Activated naive CD8-positive, alpha-beta T cell treated with anti-CD3 and anti-CD28 coated beads, Interleukin-2, amount 10 ng/mL, durations not matched to agents 7 days and 5 days (primary cell): ENCODE measurements around the gene CBX3. TPM values are rescaled to one million over a fixed set of nuclear protein-coding genes. Genes with fewer than 3 reads are reported as not detected.
"Not testable (repeated sequence)": the region's sequence is repeated elsewhere in the genome, so short reads cannot be mapped to it uniquely, and the experiment has no call there.

Source experiments
- ATAC-seq: fragments of 150-1000 bp; cut with Tn5 transposase; one replicate; pipeline ENCODE4 v1.10.0; 2021; ENCODE audit warnings: low read depth, moderate library complexity
- POLR2A ChIA-PET: fragments of 350-600 bp; sonication (Branson Sonifier 250); formaldehyde crosslinking; loops from one replicate; lab custom pipeline; 2021; ENCODE audit warnings: antibody characterized with exemption; lab: Charles Lee
- DNase-seq: peaks from one replicate; pipeline ENCODE4 v3.0.0; 2021
- H3K27ac Mint-ChIP-seq: one replicate; pipeline ENCODE4 v1.8.0; 2022; ENCODE audit warnings: mild to moderate bottlenecking, mixed read lengths
- H3K27me3 Mint-ChIP-seq: one replicate; pipeline ENCODE4 v1.8.0; 2022; ENCODE audit warnings: mild to moderate bottlenecking, moderate library complexity, mixed read lengths
- H3K36me3 Mint-ChIP-seq: one replicate; pipeline ENCODE4 v1.8.0; 2021; ENCODE audit warnings: mild to moderate bottlenecking, mixed read lengths
- H3K4me1 Mint-ChIP-seq: one replicate; pipeline ENCODE4 v1.8.0; 2021; ENCODE audit warnings: mixed read lengths
- H3K4me3 Mint-ChIP-seq: one replicate; pipeline ENCODE4 v1.8.0; 2022; ENCODE audit warnings: mild to moderate bottlenecking, moderate library complexity, mixed read lengths
- H3K9me3 Mint-ChIP-seq: one replicate; pipeline ENCODE4 v1.8.0; 2021; ENCODE audit warnings: mixed read lengths
- total RNA-seq, 2 experiments: library from RNA; stranded (reverse); gene quantifications; one replicate each; pipeline ENCODE4 v1.2.3, GENCODE V29; 2021

The CBX3 gene
- total RNA-seq, 2 experiments from 2014 or later, result 227 to 235 TPM

DNA sequence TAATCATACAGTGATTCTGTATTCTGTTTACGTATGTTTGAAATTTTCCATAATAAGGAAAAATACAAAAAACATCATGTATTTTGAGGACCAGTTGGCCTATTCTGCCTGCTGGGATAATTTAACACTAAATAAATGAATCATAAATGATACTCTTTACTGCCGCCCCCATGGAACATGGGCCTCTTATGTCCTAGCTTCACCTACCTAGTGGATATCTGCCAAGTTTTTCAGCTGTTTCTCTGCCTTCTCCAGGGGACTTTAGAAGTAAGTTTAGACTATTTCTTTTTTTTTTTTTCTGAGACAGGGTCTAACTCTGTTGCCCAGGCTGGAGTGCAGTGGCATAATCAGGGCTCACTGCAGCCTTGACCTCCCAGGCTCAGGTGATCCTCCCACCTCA, 39.1 kb upstream of the CBX3 start:
- ATAC-seq, result no peak
- Mint-ChIP-seq H3K4me1 (peaks cover 42% of the 10 kb centered on the region), H3K36me3 (peaks cover 14% of the 10 kb centered on the region), H3K9me3 (no peaks in the 10 kb centered on the region), H3K4me3 (no peak overlapping the region), H3K27me3 (no peaks in the 10 kb centered on the region), H3K27ac (no peak overlapping the region)
- POLR2A ChIA-PET, result no interaction called here
- DNase-seq, result no peak

GRCh38 chr7:26163804-26164203, 37.7 kb upstream of the CBX3 start:
- H3K4me3 Mint-ChIP-seq, H3K9me3 Mint-ChIP-seq, ATAC-seq, POLR2A ChIA-PET, DNase-seq, H3K27me3 Mint-ChIP-seq, H3K27ac Mint-ChIP-seq: not testable (repeated sequence)
- Mint-ChIP-seq H3K4me1 (peaks cover 35% of the 10 kb centered on the region), H3K36me3 (peaks cover 17% of the 10 kb centered on the region)

GRCh38 chr7:26165950-26166683, 35.4 kb upstream of the CBX3 start:
- DNase-seq (no peak), ATAC-seq (no peak)
- H3K9me3 Mint-ChIP-seq, result no peaks in the 10 kb centered on the region
- H3K4me1 Mint-ChIP-seq, result peaks cover 30% of the 10 kb centered on the region
- H3K27ac Mint-ChIP-seq, result no peak overlapping the region
- no peak overlapping the region for H3K4me3 Mint-ChIP-seq
- peaks cover 14% of the 10 kb centered on the region for H3K36me3 Mint-ChIP-seq
- POLR2A ChIA-PET, result interaction anchor here (0.8 to 2.5 kb wide), 8 partner anchors 11 to 36 kb away, joined by 3 to 11 read pairs (median 6); partner anchors contain the start of genes CBX3 and NFE2L3
- no peaks in the 10 kb centered on the region for H3K27me3 Mint-ChIP-seq

GRCh38 chr7:26166684-26167266, 34.8 kb upstream of the CBX3 start:
- Mint-ChIP-seq H3K36me3 (peaks cover 18% of the 10 kb centered on the region), H3K27me3 (no peaks in the 10 kb centered on the region), H3K9me3 (peaks cover 2% of the 10 kb centered on the region), H3K4me1 (peaks cover 30% of the 10 kb centered on the region), H3K4me3 (peak overlapping the region; percentile 5), H3K27ac (peak overlapping the region; percentile 74)
- no peak for DNase-seq
- POLR2A ChIA-PET, result interaction anchor here (0.8 to 2.5 kb wide), 8 partner anchors 9 to 35 kb away, joined by 3 to 11 read pairs (median 6); partner anchors contain the start of genes CBX3 and NFE2L3
- ATAC-seq, result peak; percentile 45

DNA sequence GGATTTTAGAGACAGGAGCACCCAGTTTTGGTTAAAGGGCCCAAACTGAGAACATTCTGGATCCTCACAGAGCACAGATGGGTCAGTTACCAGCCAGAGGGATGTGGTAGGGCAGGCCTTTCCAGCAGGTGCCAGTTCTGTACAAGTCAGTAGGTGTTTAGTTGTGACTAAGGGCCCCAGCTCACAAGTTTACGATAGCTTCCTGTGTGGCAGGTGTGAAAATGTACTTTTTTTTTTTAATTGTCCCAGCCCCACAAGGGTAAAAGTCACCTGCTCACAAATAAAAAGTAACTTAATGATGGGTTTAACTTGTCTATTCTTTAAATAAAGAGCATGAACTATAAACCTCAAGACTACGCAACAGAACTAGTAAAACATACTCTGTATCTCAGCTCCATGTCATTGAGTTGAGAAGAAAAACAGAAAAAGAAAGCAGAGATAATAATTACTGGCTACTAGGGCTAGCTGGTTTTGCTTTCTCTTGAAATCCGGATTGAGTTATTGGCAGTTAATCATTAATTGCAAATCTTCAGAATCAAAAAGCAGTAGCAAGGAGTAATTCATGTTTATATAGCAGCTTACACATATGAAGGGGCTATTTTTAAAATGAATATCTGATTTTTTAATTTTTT, 34.1 kb upstream of the CBX3 start:
- DNase-seq (no peak), ATAC-seq (peak; percentile 81)
- Mint-ChIP-seq H3K27me3 (no peaks in the 10 kb centered on the region), H3K36me3 (peaks cover 22% of the 10 kb centered on the region), H3K27ac (peak overlapping the region; percentile 74), H3K4me1 (peaks cover 27% of the 10 kb centered on the region), H3K4me3 (peak overlapping the region; percentile 5), H3K9me3 (peaks cover 2% of the 10 kb centered on the region)
- POLR2A ChIA-PET, result interaction anchor here (0.8 to 2.5 kb wide), 9 partner anchors 10 to 77 kb away, joined by 3 to 8 read pairs (median 6); partner anchors contain the start of genes CBX3 and NFE2L3

- H3K27ac Mint-ChIP-seq, result no peak overlapping the region
- ATAC-seq (no peak), DNase-seq (no peak)
- H3K27me3 Mint-ChIP-seq, result no peaks in the 10 kb centered on the region
- POLR2A ChIA-PET, result interaction anchor here (2.5 kb wide), 1 partner anchor 19 kb away, joined by 6 read pairs; no protein-coding TSS in a partner anchor
- no peak overlapping the region for H3K4me3 Mint-ChIP-seq
- peaks cover 19% of the 10 kb centered on the region for H3K36me3 Mint-ChIP-seq
- H3K9me3 Mint-ChIP-seq, result peaks cover 2% of the 10 kb centered on the region
- peaks cover 26% of the 10 kb centered on the region for H3K4me1 Mint-ChIP-seq
Measured at GRCh38 chr7:26168458-26169023, 33.0 kb upstream of the CBX3 start.

- Mint-ChIP-seq H3K27ac (no peak overlapping the region), H3K27me3 (no peaks in the 10 kb centered on the region), H3K9me3 (peaks cover 2% of the 10 kb centered on the region), H3K36me3 (peaks cover 22% of the 10 kb centered on the region), H3K4me1 (peaks cover 33% of the 10 kb centered on the region), H3K4me3 (no peak overlapping the region)
- POLR2A ChIA-PET, result interaction anchor here (1.0 kb wide), 1 partner anchor 13 kb away, joined by 3 read pairs; no protein-coding TSS in a partner anchor
- ATAC-seq (no peak), DNase-seq (no peak)
Measured at GRCh38 chr7:26169271-26169670, 32.3 kb upstream of the CBX3 start.

DNA sequence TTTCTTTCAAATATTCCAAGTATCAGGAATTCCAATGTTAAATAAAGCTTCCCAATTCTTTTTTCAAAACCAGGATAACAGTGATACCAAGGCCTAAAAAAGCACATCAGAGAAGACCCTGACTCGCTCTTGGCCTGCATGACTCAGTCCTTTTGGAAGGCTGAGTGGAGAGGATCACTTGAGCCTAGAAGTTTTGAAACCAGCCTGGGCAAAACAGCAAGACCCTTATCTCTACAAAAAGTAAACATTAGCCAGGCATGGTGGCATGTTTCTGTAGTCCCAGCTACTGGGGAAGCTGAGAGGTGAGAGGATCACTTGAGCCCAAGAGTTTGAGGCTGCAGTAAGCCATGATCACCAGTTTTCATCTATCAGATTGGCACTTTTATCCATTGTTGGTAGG, 30.9 kb upstream of the CBX3 start:
- ATAC-seq (no peak), DNase-seq (no peak)
- POLR2A ChIA-PET, result no interaction called here
- Mint-ChIP-seq H3K36me3 (peaks cover 23% of the 10 kb centered on the region), H3K9me3 (peaks cover 2% of the 10 kb centered on the region), H3K27me3 (no peaks in the 10 kb centered on the region), H3K4me3 (no peak overlapping the region), H3K4me1 (peaks cover 37% of the 10 kb centered on the region), H3K27ac (no peak overlapping the region)

DNA sequence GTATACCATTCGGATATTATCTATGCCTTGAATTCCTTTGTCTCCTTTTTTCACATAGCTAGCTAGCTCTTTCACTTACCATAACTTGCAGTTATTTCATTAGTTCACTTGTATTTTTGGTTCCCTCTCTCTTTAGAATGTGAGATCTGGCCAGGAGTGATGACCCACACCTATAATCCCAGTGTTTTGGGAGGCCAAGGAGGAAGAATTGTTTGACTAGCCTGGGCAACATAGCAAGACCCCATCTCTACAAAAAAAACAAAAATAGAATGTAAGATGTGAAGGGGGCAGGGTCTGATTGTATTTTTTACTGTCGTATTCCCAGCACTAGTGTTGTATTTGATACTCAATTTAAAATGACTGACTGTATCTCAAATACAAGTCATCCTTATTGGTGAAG, 29.9 kb upstream of the CBX3 start:
- no peak overlapping the region for H3K27ac Mint-ChIP-seq
- peaks cover 23% of the 10 kb centered on the region for H3K36me3 Mint-ChIP-seq
- ATAC-seq (no peak), DNase-seq (no peak)
- H3K27me3 Mint-ChIP-seq, result no peaks in the 10 kb centered on the region
- no peak overlapping the region for H3K4me3 Mint-ChIP-seq
- POLR2A ChIA-PET, result interaction anchor here (1.2 kb wide), 1 partner anchor 11 kb away, joined by 3 read pairs; no protein-coding TSS in a partner anchor
- peaks cover 33% of the 10 kb centered on the region for H3K4me1 Mint-ChIP-seq
- H3K9me3 Mint-ChIP-seq, result peaks cover 2% of the 10 kb centered on the region

- POLR2A ChIA-PET, result interaction anchor here (1.2 kb wide), 1 partner anchor 10 kb away, joined by 3 read pairs; no protein-coding TSS in a partner anchor
Measured at GRCh38 chr7:26172048-26172447, 29.5 kb upstream of the CBX3 start.

GRCh38 chr7:26175903-26176302, 25.6 kb upstream of the CBX3 start:
- Mint-ChIP-seq H3K4me1 (peaks cover 17% of the 10 kb centered on the region), H3K36me3 (peaks cover 17% of the 10 kb centered on the region)
- H3K9me3 Mint-ChIP-seq, ATAC-seq, POLR2A ChIA-PET, H3K27ac Mint-ChIP-seq, H3K27me3 Mint-ChIP-seq, DNase-seq, H3K4me3 Mint-ChIP-seq: not testable (repeated sequence)

More at GRCh38 chr7:26172048-26172447, 29.5 kb upstream of the CBX3 start:
- H3K36me3 Mint-ChIP-seq, result peaks cover 23% of the 10 kb centered on the region
- H3K9me3 Mint-ChIP-seq, result peaks cover 2% of the 10 kb centered on the region
- H3K27me3 Mint-ChIP-seq, result no peaks in the 10 kb centered on the region
- H3K4me3 Mint-ChIP-seq, result no peak overlapping the region
- DNase-seq (no peak), ATAC-seq (no peak)
- no peak overlapping the region for H3K27ac Mint-ChIP-seq
- H3K4me1 Mint-ChIP-seq, result peaks cover 29% of the 10 kb centered on the region

GRCh38 chr7:26176696-26177095, 24.8 kb upstream of the CBX3 start:
- H3K4me3 Mint-ChIP-seq, H3K27me3 Mint-ChIP-seq, ATAC-seq, H3K27ac Mint-ChIP-seq, H3K9me3 Mint-ChIP-seq, DNase-seq, POLR2A ChIA-PET: not testable (repeated sequence)
- Mint-ChIP-seq H3K36me3 (peaks cover 14% of the 10 kb centered on the region), H3K4me1 (peaks cover 17% of the 10 kb centered on the region)

DNA sequence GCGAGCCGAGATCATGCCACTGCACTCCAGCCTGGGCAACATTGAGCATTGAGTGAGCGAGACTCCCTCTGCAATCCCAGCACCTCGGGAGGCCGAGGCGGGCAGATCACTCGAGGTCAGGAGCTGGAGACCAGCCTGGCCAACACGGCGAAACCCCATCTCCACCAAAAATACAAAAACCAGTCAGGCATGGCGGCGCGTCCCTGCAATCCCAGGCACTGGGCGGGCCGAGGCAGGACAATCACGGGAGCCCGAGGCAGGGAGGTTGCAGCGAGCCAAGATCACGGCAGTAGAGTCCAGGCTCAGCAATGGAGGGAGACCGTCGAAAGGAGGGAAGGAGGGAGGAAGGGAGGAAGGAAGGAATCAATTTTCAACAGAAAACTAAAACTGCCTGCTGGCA, 24.3 kb upstream of the CBX3 start:
- Mint-ChIP-seq H3K36me3 (peaks cover 11% of the 10 kb centered on the region), H3K4me1 (peaks cover 17% of the 10 kb centered on the region)
- H3K4me3 Mint-ChIP-seq, H3K27ac Mint-ChIP-seq, DNase-seq, H3K9me3 Mint-ChIP-seq, ATAC-seq, H3K27me3 Mint-ChIP-seq, POLR2A ChIA-PET: not testable (repeated sequence)
